Myocyte (in vitro differentiated cells): ENCODE measurements around the gene AMIGO1. TPM values are rescaled to one million over a fixed set of nuclear protein-coding genes. Genes with fewer than 3 reads are reported as not detected.
"Not testable (repeated sequence)": the region's sequence is repeated elsewhere in the genome, so short reads cannot be mapped to it uniquely, and the experiment has no call there.

ENCODE experiments used
- DNase-seq: peaks from one replicate; pipeline ENCODE4 v3.0.0-alpha.2; 2012; ENCODE audit warnings: low read depth
- total RNA-seq: library from RNA; depleted of rRNA; stranded (reverse); fragments of >200 nt; gene quantifications from 2 replicates; pipeline ENCODE4 v1.2.3, GENCODE V29; 2014

The AMIGO1 gene
- total RNA-seq, 1 donor from 2014 or later = 0.37 TPM

DNA sequence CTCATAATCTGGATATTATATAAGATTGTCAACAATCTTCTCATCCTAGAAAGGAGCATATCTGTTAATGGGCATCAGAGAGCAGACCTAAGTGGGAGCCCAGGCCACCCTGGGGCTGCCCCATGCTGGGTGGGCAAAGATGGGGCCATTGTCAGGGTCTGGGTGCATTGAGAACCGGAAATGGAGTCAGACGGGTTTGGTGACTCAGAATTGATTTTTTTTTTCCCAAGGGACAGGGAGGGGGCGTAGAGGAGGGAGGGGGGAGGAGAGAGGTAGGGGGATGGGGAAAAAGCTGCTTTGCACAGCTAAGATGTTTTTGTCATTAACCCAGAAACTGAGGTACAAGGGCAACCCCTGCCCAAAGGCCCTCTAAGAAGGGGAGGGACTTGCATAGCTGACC is 24.5 kb downstream of the AMIGO1 start:
- DNase-seq = no peak

DNA sequence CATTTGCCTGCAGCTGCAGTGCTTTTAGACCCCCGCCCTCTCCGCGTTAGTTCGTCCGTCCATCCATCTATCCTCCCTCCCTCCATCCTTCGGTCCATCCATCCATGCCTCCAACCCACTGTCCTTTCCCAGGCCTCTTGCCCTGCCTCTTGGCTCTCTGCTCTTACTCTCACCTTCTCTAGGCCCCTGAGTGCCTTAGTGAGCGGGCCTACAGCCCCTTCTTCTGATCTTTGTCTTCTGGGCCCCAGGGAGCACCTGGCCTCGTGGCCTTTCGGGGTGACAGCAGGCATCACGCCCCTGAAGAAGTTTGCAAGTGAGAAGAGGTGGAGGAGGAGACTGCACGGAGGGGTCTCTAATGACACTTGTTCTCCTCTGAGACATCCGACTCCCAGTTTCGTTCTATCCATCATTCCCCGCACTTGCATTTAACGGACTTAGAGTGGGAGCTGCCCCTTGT is 25.0 kb downstream of the AMIGO1 start:
- DNase-seq = no peak

DNA sequence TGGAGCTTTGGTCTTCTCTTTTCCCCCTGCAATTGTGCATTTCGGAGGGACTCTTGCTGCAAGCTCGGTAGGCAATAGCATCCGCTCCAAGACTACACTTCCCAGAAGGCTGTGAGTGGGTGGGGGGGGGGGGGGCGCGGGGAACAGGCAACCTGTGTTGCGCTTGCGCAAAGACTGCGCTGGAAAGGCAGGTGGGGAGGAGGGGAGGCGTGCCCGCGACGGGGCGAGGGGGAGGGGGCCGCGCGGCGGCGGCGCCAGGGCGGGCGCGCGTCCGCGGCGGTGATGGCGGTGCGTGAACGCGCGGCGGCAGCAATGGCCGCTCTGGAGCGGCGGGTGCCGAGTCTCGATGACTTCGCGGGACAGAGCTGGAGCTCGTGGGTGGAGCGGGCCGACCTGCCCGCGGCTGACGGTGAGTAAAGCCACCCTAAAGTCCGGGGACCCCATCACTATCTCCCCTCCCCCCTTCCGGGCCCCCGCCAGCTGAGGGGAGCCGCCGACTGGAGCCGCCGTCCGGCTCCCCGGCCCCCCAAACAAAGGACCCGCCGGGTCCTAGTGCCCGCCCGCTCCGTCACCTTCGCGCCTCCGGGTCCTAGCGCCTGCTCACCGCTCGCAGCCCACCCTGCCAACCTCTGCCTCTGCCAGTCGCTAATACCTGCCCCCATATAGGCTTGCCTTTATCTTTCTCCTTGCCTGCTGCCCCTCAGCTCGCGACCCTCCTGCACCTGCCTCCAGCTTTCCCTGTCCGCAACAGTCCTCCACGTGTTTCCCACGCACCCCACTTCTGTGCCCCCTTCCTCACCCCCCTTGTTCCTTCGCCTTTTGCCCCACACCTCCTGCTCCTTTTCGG is 25.6 kb downstream of the AMIGO1 start, which contains the start of gene ATXN7L2:
Gene ATXN7L2 (plus strand): TSS at position 234 of the 847 bp plus-strand sequence. CDS start 49 bp downstream, at position 283.
- peak; percentile 89 for DNase-seq

DNA sequence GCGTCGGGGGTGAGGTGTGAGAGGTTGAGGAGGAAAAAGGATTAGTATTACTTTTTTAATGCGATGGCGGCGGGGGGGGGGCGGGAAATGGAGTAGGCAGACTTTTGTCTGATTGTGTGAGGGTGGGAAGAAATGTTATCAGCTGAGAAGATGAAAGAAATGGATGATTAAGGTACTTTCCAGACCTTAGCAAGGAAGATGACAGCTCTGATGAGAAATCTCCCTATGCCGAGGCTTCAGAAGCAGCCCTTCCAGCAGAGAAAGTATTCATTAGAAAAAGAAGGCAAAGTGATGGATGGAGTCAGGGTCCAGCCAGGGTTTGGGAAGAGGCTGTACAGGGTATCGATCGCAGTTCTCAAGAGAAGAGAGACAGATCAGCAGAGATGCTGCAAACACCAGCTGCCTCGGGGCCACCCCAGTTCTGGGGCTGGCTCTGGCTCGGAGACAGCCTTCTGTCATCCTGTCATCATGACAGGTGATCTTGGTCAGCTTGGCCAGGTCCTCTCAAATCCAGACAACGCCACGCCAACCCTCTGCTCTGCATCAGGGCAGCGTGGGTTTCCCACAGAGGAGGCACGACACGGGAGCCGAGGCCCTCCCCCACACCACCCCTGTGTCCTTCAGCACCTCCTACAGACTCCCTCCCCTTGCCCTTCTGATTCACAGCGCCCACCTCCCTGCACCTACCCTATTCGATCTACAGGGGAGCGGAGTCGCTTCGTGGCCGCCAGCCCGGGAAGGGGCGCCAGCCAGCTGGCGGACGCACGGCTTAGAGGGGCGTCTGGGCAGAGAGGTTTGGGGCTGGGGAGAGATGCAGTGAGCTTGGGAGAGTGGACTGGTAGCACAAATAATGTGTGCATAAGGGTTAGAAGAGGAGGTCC is 26.5 kb downstream of the AMIGO1 start:
- DNase-seq = peak; percentile 29

DNA sequence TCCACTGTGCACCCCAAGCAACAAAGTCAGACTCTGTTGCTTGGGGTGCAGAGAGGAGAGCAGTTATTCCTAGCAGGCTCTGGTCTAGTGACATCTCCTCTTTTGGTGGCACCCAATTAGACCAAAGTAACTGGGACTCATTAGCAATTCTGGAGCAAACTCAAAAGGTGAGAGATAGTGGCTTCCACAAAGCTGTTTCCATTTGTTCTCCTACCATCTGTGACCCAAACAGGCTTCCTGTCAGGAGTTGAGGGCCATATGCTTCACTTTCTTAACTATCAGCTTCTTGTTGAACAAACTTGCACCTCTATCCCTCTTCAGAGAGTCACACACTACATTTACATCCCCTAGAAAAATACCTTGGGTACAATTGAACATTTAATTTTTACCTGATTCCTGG is 27.3 kb downstream of the AMIGO1 start:
- no peak for DNase-seq

DNA sequence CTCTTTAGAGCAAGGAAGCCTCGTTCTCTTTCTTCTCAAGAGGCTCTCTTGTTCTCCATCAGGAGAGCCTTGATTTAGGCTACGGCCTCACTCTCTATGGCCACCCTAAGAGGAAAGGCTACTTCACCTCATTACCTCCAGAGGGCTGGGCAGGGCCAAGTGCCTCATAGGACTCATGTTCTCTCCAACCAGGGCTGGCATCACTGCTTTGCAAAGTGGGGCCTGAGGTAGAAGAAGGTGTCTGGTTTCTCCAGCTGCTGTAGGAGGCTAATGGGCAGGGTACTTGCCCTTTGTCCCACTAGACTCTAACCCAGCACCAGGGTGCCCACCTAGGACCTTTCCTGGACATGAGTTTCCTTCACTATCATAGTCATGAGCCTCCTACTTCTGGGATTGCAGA is 27.9 kb downstream of the AMIGO1 start:
- no peak for DNase-seq

DNA sequence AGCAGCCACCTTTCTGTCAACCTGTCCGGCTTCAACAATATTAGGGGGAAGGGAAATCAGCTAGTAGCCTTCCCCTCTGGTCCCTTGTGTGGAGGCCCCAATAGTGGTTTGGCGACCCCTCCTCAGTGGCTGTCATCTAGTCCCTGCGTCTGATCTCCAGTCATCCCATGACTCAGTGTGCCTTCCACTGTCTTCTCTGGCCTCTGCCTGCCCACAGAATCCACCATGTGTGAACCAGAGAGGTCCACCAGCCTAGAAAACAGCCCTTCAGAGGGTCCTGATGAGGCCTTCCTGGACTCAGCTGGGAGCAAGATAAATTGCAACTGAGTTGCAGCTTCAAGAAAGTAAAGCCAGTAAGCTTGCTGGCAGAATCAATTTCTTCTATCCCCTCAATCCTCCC is 29.6 kb downstream of the AMIGO1 start:
- DNase-seq = no peak

DNA sequence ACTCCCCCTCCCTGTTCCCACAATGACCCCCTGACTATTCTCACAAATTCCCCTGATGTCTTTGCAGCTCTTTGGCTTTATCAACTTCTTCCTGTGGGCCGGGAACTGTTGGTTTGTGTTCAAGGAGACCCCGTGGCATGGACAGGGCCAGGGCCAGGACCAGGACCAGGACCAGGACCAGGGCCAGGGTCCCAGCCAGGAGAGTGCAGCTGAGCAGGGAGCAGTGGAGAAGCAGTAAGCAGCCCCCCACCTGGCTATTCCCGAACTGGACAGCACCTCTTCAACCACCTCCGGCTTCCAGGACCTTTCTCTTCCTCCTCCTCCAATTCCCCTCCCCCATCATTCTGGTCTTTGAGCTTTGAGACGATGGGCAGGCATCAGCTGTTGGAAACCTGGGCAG is 30.2 kb downstream of the AMIGO1 start:
- no peak for DNase-seq

DNA sequence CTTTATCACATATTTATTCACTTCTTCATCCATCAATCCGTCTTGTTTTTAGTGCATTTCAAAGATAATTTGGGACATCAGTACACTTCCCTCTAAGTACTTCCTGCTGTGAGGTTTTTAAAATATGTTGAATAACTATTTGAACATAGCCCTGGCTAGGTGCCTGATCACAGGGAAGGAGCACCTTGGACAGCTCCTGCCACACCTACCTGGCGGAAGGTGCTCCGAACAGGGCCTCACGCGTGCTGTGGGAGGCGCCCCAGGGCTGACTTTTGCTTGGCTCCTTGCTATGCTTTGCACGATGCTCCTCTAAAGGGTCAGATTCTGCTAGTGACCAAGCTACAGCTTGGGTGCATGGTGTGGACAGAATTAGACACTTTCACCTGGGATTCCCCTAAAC is 30.7 kb downstream of the AMIGO1 start:
- no peak for DNase-seq

DNA sequence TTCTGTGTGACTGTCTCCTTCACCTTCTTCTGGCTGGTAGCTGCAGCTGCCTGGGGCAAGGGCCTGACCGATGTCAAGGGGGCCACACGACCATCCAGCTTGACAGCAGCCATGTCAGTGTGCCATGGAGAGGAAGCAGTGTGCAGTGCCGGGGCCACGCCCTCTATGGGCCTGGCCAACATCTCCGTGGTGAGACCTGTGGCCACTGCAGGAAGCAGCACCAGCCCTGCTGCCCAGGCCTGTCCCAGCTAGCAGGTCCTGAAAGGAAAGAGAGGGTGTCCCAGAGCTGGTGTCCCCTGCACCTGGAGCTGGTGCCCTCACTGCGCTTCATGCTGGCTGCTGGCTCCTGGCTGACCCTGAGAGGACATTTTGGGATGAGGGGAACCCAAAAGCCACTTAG is 31.7 kb downstream of the AMIGO1 start:
- no peak for DNase-seq

DNA sequence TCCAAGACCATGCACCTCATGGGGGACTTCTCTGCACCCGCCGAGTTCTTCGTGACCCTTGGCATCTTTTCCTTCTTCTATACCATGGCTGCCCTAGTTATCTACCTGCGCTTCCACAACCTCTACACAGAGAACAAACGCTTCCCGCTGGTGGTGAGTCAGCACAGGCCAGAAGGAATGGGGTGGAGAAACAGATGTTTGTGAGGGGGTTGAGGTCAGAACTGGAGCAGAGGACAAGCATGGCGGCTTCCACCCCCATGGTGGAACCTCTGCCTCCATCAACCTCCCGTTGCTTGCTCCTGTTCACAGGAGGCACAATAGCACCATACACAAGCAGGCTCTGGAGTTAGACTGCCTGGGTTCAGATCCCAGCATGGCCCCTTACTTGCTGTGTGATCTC is 32.7 kb downstream of the AMIGO1 start:
- no peak for DNase-seq

DNA sequence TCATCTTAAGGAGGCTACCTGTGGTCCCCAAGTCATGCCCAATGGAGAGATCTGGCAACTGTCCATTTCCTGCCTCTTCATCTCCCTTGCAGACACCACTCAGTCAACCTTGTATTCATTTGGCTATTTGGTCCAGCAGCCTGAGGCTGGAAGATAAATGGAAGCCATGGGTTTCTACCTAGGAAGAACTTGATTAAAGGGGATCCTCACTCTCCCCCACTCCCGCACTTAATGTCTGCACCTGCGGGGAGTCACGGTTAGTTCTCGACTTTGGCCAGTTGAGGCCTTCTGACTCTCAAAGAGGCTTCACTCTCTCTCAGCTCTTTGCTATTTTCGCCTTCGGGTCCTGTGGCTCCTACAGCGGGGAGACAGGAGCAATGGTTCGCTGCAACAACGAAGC is 34.3 kb downstream of the AMIGO1 start:
- no peak for DNase-seq

DNA sequence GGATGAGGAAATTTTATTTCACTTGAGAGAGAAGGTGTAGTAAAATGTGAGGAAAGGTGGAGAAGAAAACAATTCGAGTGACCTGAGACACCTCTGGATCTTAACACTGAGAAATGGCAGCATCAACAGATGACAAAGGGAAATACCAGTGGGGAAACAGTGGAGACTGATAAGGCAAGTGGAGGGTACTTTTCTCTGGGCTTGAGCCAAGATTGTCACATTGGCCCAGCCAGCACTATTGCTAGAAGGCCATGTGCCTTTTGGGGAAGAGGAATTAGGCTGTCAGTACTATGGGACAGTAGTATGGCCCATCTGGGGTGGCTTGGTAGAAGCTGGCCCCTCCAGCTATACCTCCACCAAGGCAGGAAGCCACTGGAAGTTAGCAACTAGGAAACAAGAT is 34.8 kb downstream of the AMIGO1 start:
- no peak for DNase-seq

DNA sequence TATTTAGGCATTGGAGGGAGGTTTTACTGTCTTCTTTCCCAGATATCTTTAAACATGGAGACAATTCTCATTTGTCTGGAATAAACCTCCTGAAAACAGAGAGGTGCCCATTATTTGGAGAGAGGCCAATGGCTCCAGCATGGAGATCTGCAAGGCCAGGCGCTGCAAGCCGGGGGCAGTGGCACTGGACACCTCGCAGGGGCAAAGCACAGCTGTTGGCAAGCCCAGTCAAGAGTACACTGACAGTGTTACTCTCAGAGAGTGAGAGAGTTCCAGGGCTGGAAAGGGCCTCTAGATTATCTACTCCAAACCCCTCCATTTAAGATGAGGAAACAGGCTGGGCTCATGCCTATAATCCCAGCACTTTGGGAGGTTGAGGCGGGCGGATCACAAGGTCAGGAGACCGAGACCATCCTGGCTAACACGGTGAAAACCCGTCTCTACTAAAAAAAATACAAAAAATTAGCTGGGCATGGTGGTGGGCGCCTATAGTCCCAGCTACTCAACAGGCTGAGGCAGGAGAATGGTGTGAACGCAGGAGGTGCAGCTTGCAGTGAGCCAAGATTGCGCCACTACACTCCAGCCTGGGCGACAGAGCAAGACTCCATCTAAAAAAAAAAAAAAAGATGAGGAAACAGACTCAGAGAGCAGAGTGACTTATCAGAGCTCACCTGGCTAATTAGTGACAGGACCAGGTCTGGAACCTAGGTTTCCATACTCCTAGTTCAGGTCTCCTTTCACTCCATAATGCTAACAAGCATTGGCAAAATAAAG is 36.1 kb downstream of the AMIGO1 start:
- not testable (repeated sequence) for DNase-seq

DNA sequence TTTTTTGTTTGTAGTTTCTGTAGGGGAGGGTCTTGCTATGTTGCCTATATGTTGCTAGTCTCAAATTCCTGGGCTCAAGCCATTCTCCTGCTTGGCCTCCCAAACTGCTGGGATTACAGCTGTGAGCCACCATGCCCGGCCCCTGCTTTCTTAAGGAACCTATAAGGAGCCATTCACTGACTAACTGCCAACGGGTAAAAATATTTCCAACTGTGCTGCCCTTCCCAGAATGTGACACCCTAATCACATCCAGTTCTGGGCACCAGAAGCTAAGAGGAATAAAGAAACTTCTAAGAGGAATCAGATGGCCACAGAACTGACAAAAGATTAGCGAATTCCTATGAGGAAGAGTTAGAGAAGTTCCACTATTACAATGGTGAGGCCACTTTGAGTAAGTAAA is 36.7 kb downstream of the AMIGO1 start:
- DNase-seq = no peak

DNA sequence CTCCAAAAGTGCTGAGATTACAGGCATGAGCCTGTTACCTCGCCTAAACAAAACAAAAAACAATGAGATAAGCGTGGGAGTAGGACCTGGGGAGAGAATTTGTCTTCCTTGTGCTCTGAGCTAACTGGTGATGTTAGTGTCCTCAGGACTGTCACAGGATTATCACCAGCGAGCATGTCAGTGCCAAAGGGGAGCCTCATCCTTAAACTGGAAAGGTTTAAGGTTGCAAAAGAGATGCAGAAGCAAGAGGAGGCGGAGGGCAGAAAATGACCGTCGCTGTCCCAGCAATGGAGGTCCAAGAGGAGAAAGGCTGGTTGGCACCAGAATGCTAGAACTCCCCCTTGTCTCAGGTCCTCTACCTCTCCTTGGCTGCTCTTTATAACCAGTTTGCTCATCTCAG is 39.3 kb downstream of the AMIGO1 start:
- DNase-seq = no peak

DNA sequence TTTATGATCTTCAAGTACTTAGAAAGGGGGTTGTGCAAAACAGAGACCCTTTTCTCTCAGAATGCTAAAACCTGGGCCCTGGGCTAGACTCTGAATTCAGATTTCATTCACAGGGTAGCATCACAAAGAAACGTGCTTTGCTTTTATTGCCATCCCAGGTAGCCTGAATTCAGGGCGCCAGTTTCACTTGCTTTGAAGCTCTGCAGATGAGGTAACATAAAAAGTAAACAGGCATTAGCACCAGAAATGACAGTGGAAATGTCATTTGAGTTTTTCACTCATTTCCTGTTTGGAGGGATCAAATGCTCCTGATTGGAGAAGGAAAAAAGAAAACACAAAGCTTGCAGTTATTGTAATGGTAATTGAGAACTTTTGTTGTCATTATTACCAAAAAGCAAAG is 40.6 kb downstream of the AMIGO1 start:
- DNase-seq = no peak

DNA sequence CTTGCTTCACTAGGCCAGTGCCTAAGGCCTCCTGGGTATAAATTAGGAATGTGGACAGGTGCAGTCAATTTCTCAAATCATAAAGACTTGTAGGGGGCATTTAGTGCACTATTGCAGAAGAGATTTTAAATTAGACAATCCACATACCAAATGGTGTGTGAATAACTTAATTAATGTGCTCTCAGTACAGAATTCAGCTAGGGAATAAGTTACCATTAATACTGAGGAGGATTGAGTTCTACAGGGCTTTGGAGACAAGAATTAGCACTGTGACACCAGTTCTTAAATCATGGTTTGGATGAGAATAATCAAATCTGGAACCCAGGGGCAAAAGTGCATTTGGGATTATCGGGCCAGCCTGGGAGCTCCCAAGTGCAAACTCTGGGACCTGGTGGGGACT is 41.5 kb downstream of the AMIGO1 start:
- DNase-seq = no peak

DNA sequence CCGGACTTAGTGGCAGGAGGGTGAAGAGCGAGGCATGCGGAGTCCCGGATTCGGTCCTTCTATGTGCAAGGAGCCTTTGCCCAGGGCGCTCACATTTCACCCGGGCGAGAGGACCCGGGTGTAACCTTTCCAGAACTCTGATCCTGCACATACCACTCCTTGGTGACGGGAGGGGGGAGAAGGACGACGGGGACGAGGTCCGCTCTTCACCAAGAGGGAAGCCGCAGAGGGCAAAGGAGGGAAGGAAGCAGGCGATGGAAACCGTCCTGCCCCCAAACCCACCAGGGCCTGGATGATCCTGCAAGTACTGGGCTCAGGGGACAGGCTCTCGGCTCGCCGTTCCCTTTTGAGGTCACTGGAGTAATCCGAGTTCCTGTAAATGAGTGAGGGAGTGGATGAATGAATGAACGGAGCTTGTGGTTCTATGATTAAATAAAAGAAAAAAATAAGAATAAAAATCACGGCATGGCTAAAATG is 42.2 kb downstream of the AMIGO1 start:
- no peak for DNase-seq

DNA sequence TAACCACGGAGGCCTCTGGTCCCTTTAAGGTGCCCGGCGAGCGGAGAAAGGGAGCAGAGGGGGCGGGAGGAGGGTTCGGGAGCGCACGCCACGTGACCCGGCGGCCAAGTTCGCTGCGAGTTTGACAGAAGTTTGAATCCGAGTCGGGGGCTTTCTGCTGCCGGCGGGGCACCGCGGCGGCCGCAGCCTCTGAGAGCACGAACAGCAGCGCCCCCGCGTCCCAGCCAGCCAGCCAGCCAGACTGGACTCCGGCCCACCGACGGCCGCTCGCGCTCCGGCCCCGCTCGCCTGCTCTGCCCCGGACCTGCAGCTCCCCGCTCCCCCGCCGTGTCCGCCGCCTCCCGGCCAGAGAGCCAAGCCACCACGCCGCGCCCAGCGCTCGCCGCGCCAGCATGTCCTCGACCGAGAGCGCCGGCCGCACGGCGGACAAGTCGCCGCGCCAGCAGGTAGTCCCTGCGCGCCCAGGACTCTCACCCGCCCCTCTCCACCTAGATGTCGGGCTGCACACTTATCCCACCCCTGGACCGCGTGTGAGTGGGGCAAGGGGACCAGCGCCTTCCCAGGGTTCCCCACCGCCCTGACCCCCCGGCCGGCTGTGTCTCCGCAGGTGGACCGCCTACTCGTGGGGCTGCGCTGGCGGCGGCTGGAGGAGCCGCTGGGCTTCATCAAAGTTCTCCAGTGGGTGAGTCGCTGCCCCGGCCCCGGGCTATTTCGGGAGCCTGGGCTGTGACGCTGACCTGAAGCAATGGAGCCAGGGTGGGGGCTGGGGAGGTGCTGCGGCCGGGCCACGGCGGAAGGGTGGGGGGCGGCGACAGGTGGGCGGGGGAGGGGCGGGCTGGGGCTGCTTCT is 42.9 kb downstream of the AMIGO1 start, which contains the start of gene SYPL2:
Gene SYPL2 (plus strand): TSS at position 95 of the 849 bp plus-strand sequence. CDS start 298 bp downstream, at position 393.
- DNase-seq = peak; percentile 77
